Endothelial cell of umbilical vein (primary cell): ENCODE measurements around the gene PRDX5. TPM values are rescaled to one million over a fixed set of nuclear protein-coding genes. Genes with fewer than 3 reads are reported as not detected.

Source experiments
- BruUV-seq: library from RNA; stranded (reverse); fragments of 400-500 nt; replicated peaks from 2 replicates; lab custom pipeline; 2021; lab: Mats Ljungman, UMichigan
- CTCF ChIA-PET: fragments of 300-600, 350-600 bp; sonication (Branson Sonifier 250); formaldehyde crosslinking; loops from one replicate; lab custom pipeline; 2021; ENCODE audit warnings: antibody characterized with exemption, inconsistent platforms; lab: Charles Lee
- POLR2A ChIA-PET: fragments of 300-600, 350-600 bp; sonication (Branson Sonifier 250); formaldehyde crosslinking; loops from one replicate; lab custom pipeline; 2021; ENCODE audit warnings: antibody characterized with exemption, inconsistent platforms; lab: Charles Lee
- DNase-seq: peaks from one replicate; pipeline ENCODE4 v3.0.0-alpha.2; 2011; ENCODE audit warnings: low read depth, low spot score
- FAIRE-seq: peaks from 2 replicates; lab custom pipeline; 2011; peaks lifted over from hg19 to GRCh38; lab: Jason Lieb, UNC
- H2AFZ ChIP-seq: 2 replicates; pipeline ENCODE4 v1.6.0; 2012; ENCODE audit warnings: low read depth, low read length, control low read depth, inconsistent platforms
- H3K27ac ChIP-seq: 2 replicates; pipeline ENCODE4 v1.5.1; 2011; ENCODE audit warnings: low read depth, mild to moderate bottlenecking, control low read depth, low read length, moderate library complexity; ENCODE audit not compliant: insufficient read depth
- H3K27me3 ChIP-seq, 2 experiments: 2 replicates each; pipeline versions ENCODE4 v1.6.0 to v1.6.1; 2011; ENCODE audit warnings: low read length in 2 of 2, mixed read lengths in 1 of 2; ENCODE audit not compliant: control insufficient read depth in 2 of 2, insufficient read depth in 2 of 2
- H3K36me3 ChIP-seq, 2 experiments: 2 replicates in 1 of 2; 3 replicates in 1 of 2; pipeline ENCODE4 v1.5.1; 2011; ENCODE audit warnings: low read length in 2 of 2, mild to moderate bottlenecking in 1 of 2, moderate library complexity in 1 of 2; ENCODE audit not compliant: control insufficient read depth in 2 of 2, insufficient read depth in 2 of 2; ENCODE audit errors: extremely low read depth in 1 of 2
- H3K4me1 ChIP-seq: 3 replicates; pipeline ENCODE4 v1.5.1; 2011; ENCODE audit warnings: mild to moderate bottlenecking, low read length; ENCODE audit not compliant: control insufficient read depth, insufficient read depth; ENCODE audit errors: extremely low read depth
- H3K4me2 ChIP-seq: 2 replicates; pipeline ENCODE4 v1.6.1; 2011; ENCODE audit warnings: low read length, control low read depth, mixed read lengths; ENCODE audit not compliant: insufficient read depth
- H3K4me3 ChIP-seq, 3 experiments: fragments of 200-600 bp in 1 of 3; sonication (generic), shearing (Covaris generic) in 1 of 3; replicated peaks in 1 of 3; 2 replicates each; pipeline ENCODE4 v1.5.1; 2011 to 2016; ENCODE audit warnings: control low read depth in 3 of 3, low read length in 3 of 3, mild to moderate bottlenecking in 2 of 3, inconsistent platforms in 1 of 3, low read depth in 1 of 3, moderate library complexity in 1 of 3; ENCODE audit not compliant: insufficient read depth in 1 of 3
- H3K79me2 ChIP-seq: 2 replicates; pipeline ENCODE4 v1.6.0; 2012; ENCODE audit warnings: low read length, inconsistent platforms; ENCODE audit not compliant: control insufficient read depth, insufficient read depth
- H3K9ac ChIP-seq: replicated peaks from 2 replicates; pipeline ENCODE3; 2011; ENCODE audit warnings: low read length, control low read depth; ENCODE audit not compliant: insufficient read depth; ENCODE audit errors: extremely low read depth
- H3K9me1 ChIP-seq: replicated peaks from 3 replicates; pipeline ENCODE4 v1.6.0; 2011; ENCODE audit warnings: mild to moderate bottlenecking, low read length; ENCODE audit not compliant: control insufficient read depth, insufficient read depth; ENCODE audit errors: extremely low read depth
- H3K9me3 ChIP-seq: replicated peaks from 2 replicates; pipeline ENCODE4 v1.5.1; 2012; ENCODE audit warnings: low read length, inconsistent platforms; ENCODE audit not compliant: control insufficient read depth, insufficient read depth
- H4K20me1 ChIP-seq: replicated peaks from 2 replicates; pipeline ENCODE3; 2011; ENCODE audit warnings: mild to moderate bottlenecking, low read length; ENCODE audit not compliant: control insufficient read depth, insufficient read depth; ENCODE audit errors: extremely low read depth
- EZH2 ChIP-seq: IDR thresholded peaks from 2 replicates; pipeline ENCODE4 v1.6.1; 2012; ENCODE audit warnings: borderline replicate concordance, low read depth, mild to moderate bottlenecking, moderate library complexity, low read length, inconsistent platforms; ENCODE audit not compliant: severe bottlenecking
- FOS ChIP-seq: IDR thresholded peaks from 2 replicates; pipeline ENCODE4 v1.6.1; 2011; ENCODE audit warnings: mild to moderate bottlenecking, low read length, moderate library complexity, borderline replicate concordance; ENCODE audit not compliant: insufficient read depth
- GATA2 ChIP-seq: IDR thresholded peaks from 2 replicates; pipeline ENCODE4 v1.7.0; 2011; ENCODE audit warnings: low read depth, mild to moderate bottlenecking, moderate library complexity, mixed read lengths, low read length; ENCODE audit not compliant: insufficient read length, insufficient read depth
- JUN ChIP-seq: IDR thresholded peaks from 2 replicates; pipeline ENCODE4 v1.6.1; 2011; ENCODE audit warnings: borderline replicate concordance, low read depth; ENCODE audit not compliant: insufficient read length, insufficient read depth
- MAX ChIP-seq: IDR thresholded peaks from 2 replicates; pipeline ENCODE4 v1.6.1; 2011; ENCODE audit not compliant: insufficient read depth, insufficient read length
- MYC ChIP-seq: IDR thresholded peaks from one replicate; pipeline ENCODE4 v1.6.1; 2011; ENCODE audit warnings: mild to moderate bottlenecking, low read depth, low read length
- POLR2A ChIP-seq: IDR thresholded peaks from 2 replicates; pipeline ENCODE4 v1.6.1; 2012; ENCODE audit warnings: low read depth, mild to moderate bottlenecking, control low read depth, low read length
- POLR2AphosphoS5 ChIP-seq: IDR thresholded peaks from 2 replicates; pipeline ENCODE4 v1.6.1; 2012; ENCODE audit warnings: low read depth, mild to moderate bottlenecking, control low read depth, low read length, moderate library complexity; ENCODE audit not compliant: insufficient read depth
- dilution Hi-C: fragments of 300-500 bp; cut with MboI; formaldehyde crosslinking; loops from one replicate; pipeline ENCODE4 v1.15.0; 2019; ENCODE audit warnings: low sequenced_read_pairs; ENCODE audit not compliant: extremely low pct_ligation_motif_present
- intact Hi-C: fragments of 100-400 bp; cut with micrococcal nuclease; formaldehyde crosslinking; loops from one replicate; pipeline ENCODE4 v1.10.0; 2022
- polyA plus RNA-seq, 4 experiments: library from polyadenylated mRNA; depleted of rRNA in 3 of 4; stranded (reverse) in 3 of 4; unstranded in 1 of 4; fragments of >200 nt; gene quantifications; 2 replicates each; pipeline versions ENCODE4 v1.2.1 to v1.2.3, GENCODE V29; 2011 to 2012; ENCODE audit warnings: missing spikeins in 1 of 4
- total RNA-seq: library from RNA; stranded (reverse); gene quantifications from 2 replicates; pipeline ENCODE4 v1.2.3, GENCODE V29; 2021
- TF ChIP-seq, protein P1 (sequence below), 2 donors: IDR thresholded peaks; 1 replicate in 1 of 2; 2 replicates in 1 of 2; pipeline ENCODE4 v1.5.1; 2011; ENCODE audit warnings: low read length in 2 of 2, mild to moderate bottlenecking in 2 of 2, moderate library complexity in 2 of 2, control low read depth in 1 of 2, inconsistent platforms in 1 of 2, low read depth in 1 of 2; ENCODE audit not compliant: insufficient read depth in 1 of 2; ENCODE audit errors: extremely low read depth in 1 of 2

PRDX5 gene
- total and polyA plus RNA-seq, 2 donors (not counting 3 experiments of a cell fraction or from before 2014, with no cell fraction given): 199 to 709 TPM

- Histone ChIP-seq H3K9me1 (no peaks in the 10 kb centered on the region), H3K9ac (no peak overlapping the region), H3K4me1 (no peaks in the 10 kb centered on the region), H2AFZ (no peak overlapping the region), H3K4me3 (no peak overlapping the region), H3K4me2 (no peak overlapping the region), H3K79me2 (no peaks in the 10 kb centered on the region), H3K27ac (no peak overlapping the region), H3K36me3 (no peaks in the 10 kb centered on the region), H4K20me1 (no peaks in the 10 kb centered on the region), H3K9me3 (no peaks in the 10 kb centered on the region), H3K27me3 (no peaks in the 10 kb centered on the region)
- TF ChIP-seq EZH2: no peak
- TF ChIP-seq, protein P1, sequence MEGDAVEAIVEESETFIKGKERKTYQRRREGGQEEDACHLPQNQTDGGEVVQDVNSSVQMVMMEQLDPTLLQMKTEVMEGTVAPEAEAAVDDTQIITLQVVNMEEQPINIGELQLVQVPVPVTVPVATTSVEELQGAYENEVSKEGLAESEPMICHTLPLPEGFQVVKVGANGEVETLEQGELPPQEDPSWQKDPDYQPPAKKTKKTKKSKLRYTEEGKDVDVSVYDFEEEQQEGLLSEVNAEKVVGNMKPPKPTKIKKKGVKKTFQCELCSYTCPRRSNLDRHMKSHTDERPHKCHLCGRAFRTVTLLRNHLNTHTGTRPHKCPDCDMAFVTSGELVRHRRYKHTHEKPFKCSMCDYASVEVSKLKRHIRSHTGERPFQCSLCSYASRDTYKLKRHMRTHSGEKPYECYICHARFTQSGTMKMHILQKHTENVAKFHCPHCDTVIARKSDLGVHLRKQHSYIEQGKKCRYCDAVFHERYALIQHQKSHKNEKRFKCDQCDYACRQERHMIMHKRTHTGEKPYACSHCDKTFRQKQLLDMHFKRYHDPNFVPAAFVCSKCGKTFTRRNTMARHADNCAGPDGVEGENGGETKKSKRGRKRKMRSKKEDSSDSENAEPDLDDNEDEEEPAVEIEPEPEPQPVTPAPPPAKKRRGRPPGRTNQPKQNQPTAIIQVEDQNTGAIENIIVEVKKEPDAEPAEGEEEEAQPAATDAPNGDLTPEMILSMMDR (IDR thresholded peaks at IDR 0.05; ENCODE audit: extremely low read depth in 1 of 2, insufficient read depth in 1 of 2, low read depth in 1 of 2, low read length in 2 of 2): peak in 1 of 2 donors; percentile 35
- FAIRE-seq (no peak), DNase-seq (no peak)
- POLR2A ChIA-PET: no interaction called here
- intact Hi-C loops: no loop called here
- BruUV-seq: no TSS peak
- CTCF ChIA-PET: interaction anchor here (0.6 to 7.0 kb wide), 4 partner anchors 9 to 153 kb away, joined by 3 to 107 read pairs (median 6); no protein-coding TSS in a partner anchor
- dilution Hi-C loops: no loop called here
Measured at GRCh38 chr11:64343767-64344559, 26.0 kb downstream of the PRDX5 start.

GRCh38 chr11:64344787-64345186, 26.9 kb downstream of the PRDX5 start:
- no peaks in the 10 kb centered on the region for H3K27me3 ChIP-seq
- POLR2A ChIA-PET: no interaction called here
- intact Hi-C loops: no loop called here

More at GRCh38 chr11:64344787-64345186, 26.9 kb downstream of the PRDX5 start:
- Histone ChIP-seq H3K4me3 (no peak overlapping the region), H3K79me2 (no peaks in the 10 kb centered on the region), H3K9ac (no peak overlapping the region), H3K4me2 (no peak overlapping the region), H3K36me3 (no peaks in the 10 kb centered on the region), H2AFZ (no peak overlapping the region), H3K4me1 (no peaks in the 10 kb centered on the region), H4K20me1 (no peaks in the 10 kb centered on the region), H3K9me1 (no peaks in the 10 kb centered on the region), H3K9me3 (no peaks in the 10 kb centered on the region), H3K27ac (no peak overlapping the region)
- dilution Hi-C loops: no loop called here
- no peak for TF ChIP-seq POLR2A
- no peak for TF ChIP-seq MAX
- TF ChIP-seq EZH2: no peak
- TF ChIP-seq, protein P1 (IDR thresholded peaks at IDR 0.05; ENCODE audit: extremely low read depth in 1 of 2, insufficient read depth in 1 of 2, low read depth in 1 of 2, low read length in 2 of 2): no peak
- no peak for TF ChIP-seq POLR2AphosphoS5
- TF ChIP-seq MYC: no peak
- TF ChIP-seq JUN: no peak
- no peak for TF ChIP-seq FOS
- no peak for TF ChIP-seq GATA2
- DNase-seq: no peak
- CTCF ChIA-PET: interaction anchor here (1.2 to 7.0 kb wide), 4 partner anchors 9 to 41 kb away, joined by 3 to 107 read pairs (median 6); partner anchors contain the start of gene PRDX5
- BruUV-seq: no TSS peak
- FAIRE-seq: no peak
